Activated CD8-positive, alpha-beta memory T cell treated with anti-CD3 and anti-CD28 coated beads for 48 hours (primary cell): Measurements from ENCODE around the gene P2RY4.
"Not testable (repeated sequence)": the region's sequence is repeated elsewhere in the genome, so short reads cannot be mapped to it uniquely, and the experiment has no call there.

Experiments used
- DNase-seq, 3 experiments: peaks; one replicate each; pipeline ENCODE4 v3.0.0-alpha.2; 2020; ENCODE audit warnings: low read depth in 2 of 3, low spot score in 2 of 3

The P2RY4 gene

GRCh38 chrX:70260104-70260503, at the start of gene P2RY4:
Gene P2RY4, minus strand, starts transcription at chrX:70260204. Its CDS starts 580 bp downstream, at chrX:70259624.
- DNase-seq: no peak

GRCh38 chrX:70301716-70302115, 41.7 kb upstream of the P2RY4 start:
- no peak for DNase-seq

GRCh38 chrX:70293621-70294020, 33.6 kb upstream of the P2RY4 start:
- no peak for DNase-seq

- DNase-seq: no peak
Measured at GRCh38 chrX:70292788-70293187, 32.8 kb upstream of the P2RY4 start.

- DNase-seq: peak; percentile 36 to 68 (median 47)
Measured at GRCh38 chrX:70289793-70290770, 30.1 kb upstream of the P2RY4 start, which contains the start of the genes KIF4A and PDZD11. Gene KIF4A, plus strand, starts transcription at chrX:70290104. Its CDS starts 355 bp downstream, at chrX:70290459. Gene PDZD11, minus strand, starts transcription at chrX:70289927. Its CDS starts 586 bp downstream, at chrX:70289341.

GRCh38 chrX:70289168-70289792, 29.3 kb upstream of the P2RY4 start:
- DNase-seq: no peak

- DNase-seq: no peak
Measured at GRCh38 chrX:70281951-70282350, 21.9 kb upstream of the P2RY4 start, which contains the start of gene RAB41. Gene RAB41, plus strand, starts transcription at chrX:70282172. Its CDS starts 46 bp downstream, at chrX:70282218.

- no peak for DNase-seq
Measured at GRCh38 chrX:70280573-70280972, 20.6 kb upstream of the P2RY4 start.

GRCh38 chrX:70279081-70279480, 19.1 kb upstream of the P2RY4 start:
- DNase-seq: no peak

GRCh38 chrX:70274029-70274428, 14.0 kb upstream of the P2RY4 start:
- DNase-seq: not testable (repeated sequence)

GRCh38 chrX:70268034-70268433, 8.0 kb upstream of the P2RY4 start, which contains the start of gene ARR3:
Gene ARR3, plus strand, starts transcription at chrX:70268334. Its CDS starts 1,052 bp downstream, at chrX:70269386.
- no peak for DNase-seq

GRCh38 chrX:70264784-70265183, 4.8 kb upstream of the P2RY4 start:
- DNase-seq: no peak

GRCh38 chrX:70262952-70263567, 3.1 kb upstream of the P2RY4 start:
- DNase-seq: peak in 1 of 3 experiments; percentile 11

GRCh38 chrX:70257423-70258288, 2.3 kb downstream of the P2RY4 start:
- DNase-seq: no peak

GRCh38 chrX:70255452-70255851, 4.6 kb downstream of the P2RY4 start:
- no peak for DNase-seq

GRCh38 chrX:70254909-70255308, 5.1 kb downstream of the P2RY4 start:
- no peak for DNase-seq

GRCh38 chrX:70254063-70254400, 6.0 kb downstream of the P2RY4 start:
- no peak for DNase-seq

- DNase-seq: no peak
Measured at GRCh38 chrX:70253377-70254062, 6.5 kb downstream of the P2RY4 start.

GRCh38 chrX:70252491-70252890, 7.5 kb downstream of the P2RY4 start:
- no peak for DNase-seq

GRCh38 chrX:70247252-70247651, 12.8 kb downstream of the P2RY4 start:
- no peak for DNase-seq
